ENCODE data around the gene OSBP2.
A peak's percentile ranks its signal among the peaks of the same experiment; 100 is the strongest.
"Not testable (repeated sequence)": the region's sequence is repeated elsewhere in the genome, so short reads cannot be mapped to it uniquely, and the experiment has no call there.

The OSBP2 gene

DNA sequence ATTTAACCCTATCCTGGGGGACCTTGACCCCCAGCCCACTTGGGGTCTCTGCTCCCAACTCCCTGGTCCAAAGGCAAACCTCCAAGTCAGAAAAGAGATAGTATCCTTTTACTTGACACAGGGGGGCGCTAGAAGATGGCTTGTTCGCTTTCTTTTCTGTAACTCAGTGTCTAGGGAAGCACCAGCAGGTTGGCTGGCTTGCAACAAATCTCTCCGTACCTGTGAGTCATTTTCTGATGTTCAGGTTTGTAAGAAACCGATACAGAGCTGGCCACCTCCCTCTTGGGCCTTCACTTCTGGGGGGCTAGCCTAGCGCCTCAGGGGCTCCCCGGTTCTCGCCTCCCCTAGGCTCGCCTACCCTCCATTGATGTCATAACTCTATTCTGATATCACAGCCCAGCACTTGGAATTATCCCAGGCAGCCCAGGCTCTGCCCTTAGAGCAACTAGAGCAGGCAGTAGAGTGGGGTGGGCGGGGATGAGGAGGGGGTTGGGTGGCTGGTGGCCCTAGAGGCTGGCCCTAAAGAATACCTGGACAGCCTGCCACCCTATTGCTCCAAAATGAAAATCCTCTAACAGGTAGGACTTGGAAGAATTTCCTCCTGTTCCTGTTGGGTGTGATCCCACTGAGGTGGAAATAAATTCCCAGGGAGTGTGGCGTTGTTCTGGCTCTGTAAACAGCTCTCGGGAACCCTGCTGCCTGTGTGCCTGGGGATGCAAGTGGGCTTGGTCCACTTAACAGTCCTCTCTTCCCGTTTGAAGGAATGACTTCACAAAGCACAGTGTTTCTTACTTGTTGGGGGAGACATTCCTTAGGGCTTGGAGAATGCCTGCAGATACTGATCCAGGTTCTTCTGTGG, 69.4 kb downstream of the OSBP2 start:
- DNase-seq (ENCODE audit: low spot score) = peak; percentile 58

- DNase-seq (ENCODE audit: low spot score) = no peak
Measured at GRCh38 chr22:30767661-30768060, 73.0 kb downstream of the OSBP2 start.

GRCh38 chr22:30770716-30771115, 76.0 kb downstream of the OSBP2 start:
- DNase-seq (ENCODE audit: low spot score) = no peak

- no peak for DNase-seq (ENCODE audit: low spot score)
Measured at GRCh38 chr22:30773919-30774318, 79.2 kb downstream of the OSBP2 start.

DNA sequence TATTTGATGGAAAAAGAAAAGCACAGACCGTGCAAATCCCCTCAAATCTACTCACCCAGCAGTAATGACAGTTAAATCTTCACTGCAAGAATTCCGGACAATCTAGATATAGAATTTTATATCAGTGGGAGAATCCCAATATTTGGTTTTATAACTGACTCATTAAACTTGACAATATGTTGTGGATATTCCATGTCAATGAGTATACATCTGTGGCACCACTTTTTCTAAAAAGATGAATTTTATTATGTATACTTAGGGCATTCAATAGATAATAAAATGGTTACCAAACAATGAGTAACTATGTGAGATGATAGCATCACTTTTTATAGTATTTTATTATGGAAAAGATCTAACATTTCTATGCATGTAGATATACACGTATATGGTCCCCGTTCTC, 79.9 kb downstream of the OSBP2 start:
- no peak for DNase-seq (ENCODE audit: low spot score)

- DNase-seq (ENCODE audit: low spot score) = no peak
Measured at GRCh38 chr22:30776476-30776875, 81.8 kb downstream of the OSBP2 start.

DNA sequence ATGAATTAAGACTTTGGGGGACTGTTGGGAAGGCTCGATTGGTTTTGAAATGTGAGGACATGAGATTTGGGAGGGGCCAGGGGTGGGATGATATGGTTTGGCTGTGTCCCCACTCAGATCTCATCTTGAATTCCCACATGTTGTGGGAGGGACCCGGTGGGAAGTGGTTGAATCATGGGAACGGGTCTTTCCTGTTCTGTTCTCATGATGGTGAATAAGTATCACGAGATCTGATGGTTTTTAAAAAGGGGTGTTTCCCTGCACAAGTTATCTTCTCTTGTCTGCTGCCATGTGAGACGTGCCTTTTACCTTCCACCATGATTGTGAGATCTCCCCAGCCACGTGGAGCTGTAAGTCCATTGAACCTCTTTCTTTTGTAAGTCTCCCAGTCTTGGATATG, 82.5 kb downstream of the OSBP2 start:
- not testable (repeated sequence) for DNase-seq (ENCODE audit: low spot score)

GRCh38 chr22:30777587-30777986, 82.9 kb downstream of the OSBP2 start:
- DNase-seq (ENCODE audit: low spot score) = no peak

GRCh38 chr22:30778261-30778660, 83.6 kb downstream of the OSBP2 start:
- no peak for DNase-seq (ENCODE audit: low spot score)

- no peak for DNase-seq (ENCODE audit: low spot score)
Measured at GRCh38 chr22:30780026-30780425, 85.4 kb downstream of the OSBP2 start.

GRCh38 chr22:30781271-30781875, 86.7 kb downstream of the OSBP2 start:
- no peak for DNase-seq (ENCODE audit: low spot score)

DNA sequence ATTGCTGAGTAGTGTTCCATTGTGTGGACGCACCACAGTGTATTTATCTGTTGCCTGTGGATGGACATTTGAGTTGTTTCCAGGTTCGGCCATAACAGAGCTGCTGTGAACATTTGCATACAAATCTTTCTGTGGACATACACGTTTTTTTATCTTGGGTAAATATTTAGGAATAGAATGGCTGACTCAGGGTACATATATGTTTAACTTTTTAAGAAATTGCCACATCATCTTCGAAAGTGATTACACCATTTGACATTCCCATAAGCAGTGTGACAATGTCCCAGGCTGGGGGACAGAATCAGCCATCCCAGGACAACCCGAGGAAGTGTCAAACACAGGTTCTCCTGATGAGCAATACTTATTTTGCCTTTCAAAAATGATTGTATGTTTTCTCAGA, 87.9 kb downstream of the OSBP2 start:
- no peak for DNase-seq (ENCODE audit: low spot score)

GRCh38 chr22:30783021-30783420, 88.3 kb downstream of the OSBP2 start:
- DNase-seq (ENCODE audit: low spot score) = no peak

DNA sequence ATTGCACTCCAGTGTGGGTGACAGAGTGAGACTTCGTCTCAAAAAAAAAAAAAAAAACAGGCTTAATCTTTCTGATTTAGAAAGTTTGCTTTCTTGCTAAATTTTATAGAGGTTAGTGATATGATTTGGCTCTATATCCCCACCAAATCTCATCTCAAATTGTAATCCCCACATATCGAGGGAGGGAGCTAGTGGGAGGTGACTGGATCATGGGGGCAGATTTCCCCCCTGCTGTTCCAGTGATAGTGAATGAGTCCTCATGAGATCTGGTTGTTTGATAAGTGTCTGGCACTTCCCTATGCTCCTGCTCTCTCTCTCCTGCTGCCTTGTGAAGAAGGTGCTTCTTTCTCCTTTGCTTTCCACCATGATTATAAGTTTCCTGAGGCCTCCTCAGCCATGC, 90.9 kb downstream of the OSBP2 start:
- no peak for DNase-seq (ENCODE audit: low spot score)

- DNase-seq (ENCODE audit: low spot score) = no peak
Measured at GRCh38 chr22:30790366-30790765, 95.7 kb downstream of the OSBP2 start.

DNA sequence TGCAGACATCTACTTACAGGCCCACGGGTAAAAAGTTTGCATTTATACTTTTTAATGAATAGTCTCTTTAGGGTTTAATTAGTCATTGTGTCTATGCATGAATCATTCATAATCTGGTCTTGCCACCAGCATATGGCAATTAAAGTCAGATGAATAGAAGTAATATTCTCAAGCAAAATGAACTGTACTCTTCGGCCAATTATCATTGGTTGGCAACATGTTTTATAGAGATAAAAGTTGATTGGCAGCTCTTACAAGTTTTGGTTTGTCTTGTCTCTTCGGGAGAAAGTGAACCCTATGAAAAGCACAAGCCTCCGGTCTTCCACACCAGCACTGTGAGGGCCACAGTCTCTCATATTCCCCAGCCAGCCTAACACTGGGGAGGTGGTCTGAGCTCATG, 97.8 kb downstream of the OSBP2 start:
- DNase-seq (ENCODE audit: low spot score) = no peak

GRCh38 chr22:30795118-30795517, 100.4 kb downstream of the OSBP2 start:
- no peak for DNase-seq (ENCODE audit: low spot score)

DNA sequence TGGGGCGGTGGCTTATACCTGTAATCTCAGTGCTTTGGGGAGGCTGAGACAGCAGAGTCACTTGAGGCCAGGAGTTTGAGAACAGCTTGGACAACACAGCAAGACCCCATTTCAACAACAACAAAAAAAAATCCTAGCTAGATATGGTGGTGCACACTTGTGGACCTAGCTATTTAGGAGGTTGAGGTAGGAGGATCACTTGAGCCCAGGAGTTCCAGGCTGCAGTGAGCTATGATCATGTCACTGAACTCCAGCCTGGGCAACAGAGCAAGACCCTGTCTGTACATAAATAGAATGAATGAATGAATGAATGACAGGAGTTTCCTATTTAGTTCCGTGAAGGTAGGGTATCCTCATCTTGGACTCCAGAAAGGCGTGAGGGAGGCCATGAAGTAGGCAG, 107.0 kb downstream of the OSBP2 start:
- no peak for DNase-seq (ENCODE audit: low spot score)

DNA sequence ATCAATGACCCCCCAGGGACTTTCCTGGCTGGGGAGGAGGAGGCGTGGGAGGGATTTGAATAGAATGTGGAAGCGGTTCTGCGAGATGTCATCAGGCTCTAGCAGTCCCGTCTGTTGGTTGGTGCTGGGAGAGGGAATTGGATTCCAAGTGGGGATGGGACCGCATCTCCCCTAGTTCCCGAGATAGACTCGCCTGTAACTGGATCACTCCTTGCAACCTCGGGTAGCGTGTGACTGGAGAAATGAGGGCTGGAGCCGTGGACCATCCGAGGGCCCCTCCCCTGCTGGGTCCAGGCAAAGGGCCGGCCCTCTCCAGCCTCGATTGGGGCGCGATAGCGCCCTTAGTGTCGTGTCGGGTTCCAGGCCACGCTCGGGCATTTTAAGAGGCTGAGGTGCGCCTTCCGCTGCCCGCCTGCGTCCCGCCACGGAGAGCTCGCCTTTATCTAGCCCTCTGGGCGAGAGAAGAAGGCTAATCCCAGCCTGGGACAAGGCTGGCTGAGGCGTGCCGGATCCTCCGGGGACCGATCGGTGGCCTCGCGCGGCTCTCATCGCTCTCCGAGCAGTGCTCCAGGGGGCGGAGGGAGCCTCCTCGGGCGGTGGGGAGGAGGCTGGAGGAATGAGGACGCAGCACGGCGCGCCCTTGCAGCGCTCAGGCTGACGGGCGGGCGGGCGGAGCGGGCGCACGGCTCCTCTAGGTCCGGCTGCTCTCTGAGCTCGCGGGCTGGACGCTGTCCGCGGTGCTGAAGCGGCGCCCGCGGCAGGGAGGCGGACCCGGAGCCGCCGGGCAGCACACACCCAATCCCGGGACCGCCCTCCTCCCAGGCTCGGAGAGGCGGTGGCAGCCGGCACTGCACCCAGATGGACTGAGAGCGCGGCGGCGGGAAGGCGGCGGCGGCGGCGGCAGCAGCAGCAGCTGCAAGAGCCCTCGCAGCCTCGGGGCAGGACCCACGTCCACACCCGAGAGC, 107.8 kb downstream of the OSBP2 start:
- peak; percentile 49 for DNase-seq (ENCODE audit: low spot score)

DNA sequence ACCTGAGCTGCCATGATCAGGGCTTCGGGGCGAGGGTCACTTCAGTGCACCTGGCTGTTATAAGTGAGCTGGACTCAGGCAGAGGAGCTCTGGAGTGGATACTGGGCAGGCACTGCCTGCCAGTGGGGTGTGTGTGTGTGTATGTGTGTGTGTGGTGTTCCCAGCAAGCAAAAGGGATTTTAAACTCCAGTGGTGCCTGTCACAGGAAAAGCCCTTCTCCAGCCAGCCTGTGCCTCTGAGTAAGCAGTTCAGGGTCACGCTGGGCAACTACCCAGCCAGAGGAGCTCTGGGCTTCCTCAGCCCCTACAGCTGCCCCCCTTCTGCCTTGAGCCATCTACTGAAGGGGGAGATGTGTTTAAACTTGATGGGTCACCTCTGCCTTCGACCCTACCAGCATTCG, 109.0 kb downstream of the OSBP2 start:
- no peak for DNase-seq (ENCODE audit: low spot score)

DNA sequence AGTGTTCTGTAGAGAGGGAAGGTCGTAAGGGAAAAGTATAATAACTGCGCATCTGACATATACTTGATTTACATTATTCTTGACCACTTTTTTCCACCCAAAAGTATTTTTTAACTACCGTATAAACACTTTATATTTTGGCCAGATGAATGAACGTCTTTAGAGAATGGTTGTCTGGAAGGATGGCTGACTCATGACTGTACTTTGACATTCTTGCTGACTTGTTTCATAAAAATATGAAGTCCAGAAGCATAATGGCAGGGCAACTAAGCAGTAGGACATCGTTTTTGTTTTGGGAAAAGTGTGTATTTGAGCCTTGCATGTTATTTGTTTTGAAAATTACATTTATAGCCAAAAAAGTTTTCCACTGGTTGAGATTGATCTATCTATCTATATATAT, 110.0 kb downstream of the OSBP2 start:
- DNase-seq (ENCODE audit: low spot score) = no peak

GRCh38 chr22:30806391-30806861, 111.8 kb downstream of the OSBP2 start:
- DNase-seq (ENCODE audit: low spot score) = no peak
